Upper lobe of right lung (tissue), 1 donor: ENCODE measurements around the gene DNAH2. TPM values are rescaled to one million over a fixed set of nuclear protein-coding genes. Genes with fewer than 3 reads are reported as not detected.
A peak's percentile ranks its signal among the peaks of the same experiment; 100 is the strongest.

Experiments
- ATAC-seq: fragments of 200-7000 bp; cut with Tn5 transposase; one replicate; pipeline ENCODE4 v1.9.1; 2020; ENCODE audit warnings: mild to moderate bottlenecking, moderate library complexity
- DNase-seq: peaks from one replicate; pipeline ENCODE4 v3.0.0-alpha.2; 2020
- H3K27ac ChIP-seq: fragments of 200-600 bp; one replicate; pipeline ENCODE4 v1.8.0; 2022
- H3K27me3 ChIP-seq: fragments of 200-600 bp; one replicate; pipeline ENCODE4 v1.8.0; 2022; ENCODE audit warnings: mild to moderate bottlenecking
- H3K36me3 ChIP-seq: fragments of 200-600 bp; one replicate; pipeline ENCODE4 v1.8.0; 2022
- H3K4me1 ChIP-seq: fragments of 200-600 bp; one replicate; pipeline ENCODE4 v1.8.0; 2022
- H3K4me3 ChIP-seq: fragments of 200-600 bp; one replicate; pipeline ENCODE4 v1.8.0; 2022; ENCODE audit warnings: mild to moderate bottlenecking
- H3K9me3 ChIP-seq: fragments of 200-600 bp; one replicate; pipeline ENCODE4 v1.8.0; 2022
- intact Hi-C: fragments of 100-400 bp; cut with DNase I; formaldehyde crosslinking; loops from one replicate; pipeline ENCODE4 v1.11.0; 2022
- total RNA-seq: library from RNA; stranded (reverse); fragmentation: NEBNext Ultra II Directional; extraction: Animal tissue kit (Norgen Biotek cat#: 25700); gene quantifications from one replicate; pipeline ENCODE4 v1.2.1, GENCODE V29; 2021
- TF ChIP-seq, protein P1 (sequence below): fragments of 200-600 bp; IDR thresholded peaks from one replicate; pipeline ENCODE4 v1.8.0; 2022; ENCODE audit warnings: antibody characterized with exemption
- donor health status: DM: no; HTN: yes; CAD: no; lungs with severe emphysema.

The DNAH2 gene
- total RNA-seq, 1 donor from 2014 or later, result 0.58 TPM

DNA sequence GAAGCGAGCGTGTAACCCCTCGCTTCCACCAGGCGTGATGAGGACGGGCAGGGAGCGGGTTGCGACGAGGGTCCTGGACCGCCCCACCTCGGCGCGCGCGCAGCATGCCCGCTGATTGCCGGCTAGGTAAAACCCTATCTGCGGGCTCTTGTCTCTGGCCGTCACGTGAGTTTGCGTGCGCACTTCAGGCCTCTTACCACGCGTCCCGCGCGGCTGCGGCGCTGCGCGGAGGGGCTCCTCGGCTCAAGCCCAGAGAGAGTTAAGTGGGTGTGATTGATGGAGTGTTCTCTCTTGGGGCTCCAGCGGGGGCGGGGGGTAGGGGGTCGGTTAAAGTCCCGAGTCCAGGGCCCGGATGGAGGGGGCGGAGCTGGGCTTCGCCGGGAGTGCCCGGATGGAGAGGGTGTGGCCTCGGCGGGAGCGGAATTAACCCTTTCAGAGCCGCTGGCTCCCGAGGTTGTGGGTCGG lies 124.4 kb downstream of the DNAH2 start:
- Histone ChIP-seq H3K4me3 (peak overlapping the region; percentile 90), H3K27me3 (no peaks in the 10 kb centered on the region), H3K27ac (peak overlapping the region; percentile 97), H3K4me1 (peaks cover 51% of the 10 kb centered on the region), H3K36me3 (peaks cover 21% of the 10 kb centered on the region), H3K9me3 (no peaks in the 10 kb centered on the region)
- DNase-seq (peak; percentile 95), ATAC-seq (peak; percentile 69)
- intact Hi-C loops, result no loop called here
- TF ChIP-seq, protein P1, sequence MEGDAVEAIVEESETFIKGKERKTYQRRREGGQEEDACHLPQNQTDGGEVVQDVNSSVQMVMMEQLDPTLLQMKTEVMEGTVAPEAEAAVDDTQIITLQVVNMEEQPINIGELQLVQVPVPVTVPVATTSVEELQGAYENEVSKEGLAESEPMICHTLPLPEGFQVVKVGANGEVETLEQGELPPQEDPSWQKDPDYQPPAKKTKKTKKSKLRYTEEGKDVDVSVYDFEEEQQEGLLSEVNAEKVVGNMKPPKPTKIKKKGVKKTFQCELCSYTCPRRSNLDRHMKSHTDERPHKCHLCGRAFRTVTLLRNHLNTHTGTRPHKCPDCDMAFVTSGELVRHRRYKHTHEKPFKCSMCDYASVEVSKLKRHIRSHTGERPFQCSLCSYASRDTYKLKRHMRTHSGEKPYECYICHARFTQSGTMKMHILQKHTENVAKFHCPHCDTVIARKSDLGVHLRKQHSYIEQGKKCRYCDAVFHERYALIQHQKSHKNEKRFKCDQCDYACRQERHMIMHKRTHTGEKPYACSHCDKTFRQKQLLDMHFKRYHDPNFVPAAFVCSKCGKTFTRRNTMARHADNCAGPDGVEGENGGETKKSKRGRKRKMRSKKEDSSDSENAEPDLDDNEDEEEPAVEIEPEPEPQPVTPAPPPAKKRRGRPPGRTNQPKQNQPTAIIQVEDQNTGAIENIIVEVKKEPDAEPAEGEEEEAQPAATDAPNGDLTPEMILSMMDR, result no peak

DNA sequence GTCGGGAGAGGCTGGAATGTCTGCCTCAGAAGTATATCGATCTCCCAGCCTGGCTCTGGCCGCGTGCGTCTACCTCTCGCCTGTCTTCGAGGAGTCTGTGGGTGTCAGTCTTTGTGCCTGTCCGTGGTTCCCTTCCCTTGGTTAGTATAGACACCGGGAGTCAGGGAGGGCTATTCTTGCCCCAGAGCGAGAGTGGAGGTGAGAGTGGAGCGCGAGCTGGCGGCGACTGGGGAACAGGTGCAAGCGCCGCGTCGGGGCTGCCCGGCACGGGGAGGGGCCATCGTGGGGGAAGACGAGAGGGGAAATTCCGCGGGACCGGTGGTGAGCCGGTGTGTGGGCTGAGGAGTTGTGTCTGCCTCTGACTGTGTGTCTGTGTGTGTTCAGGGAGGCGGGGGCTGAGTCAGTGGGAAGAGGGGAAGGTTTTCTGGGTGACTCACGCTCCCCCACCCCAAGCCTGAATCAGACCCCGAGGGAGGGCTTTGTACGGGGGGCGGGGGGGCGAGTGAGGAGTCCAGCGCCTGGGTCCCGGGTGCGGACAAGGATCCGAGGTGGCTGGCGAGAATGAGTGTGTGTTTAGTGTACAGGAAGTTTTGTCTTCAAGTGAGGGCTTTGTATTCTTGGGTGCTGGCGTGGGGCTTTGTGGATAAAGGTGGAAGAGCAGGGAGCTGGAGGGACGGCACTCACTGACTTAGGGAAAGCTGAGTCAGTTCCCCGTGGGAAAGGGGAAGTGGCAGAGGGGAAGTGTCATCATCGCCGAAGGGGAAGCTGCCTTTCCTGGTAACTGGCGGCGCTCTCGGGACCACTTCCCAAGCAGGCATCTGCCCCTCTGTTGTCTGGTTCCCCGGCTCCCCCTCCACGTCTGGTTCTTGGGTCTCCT lies 125.1 kb downstream of the DNAH2 start:
- peak overlapping the region; percentile 90 for H3K4me3 ChIP-seq
- no peaks in the 10 kb centered on the region for H3K27me3 ChIP-seq
- H3K36me3 ChIP-seq, result peaks cover 27% of the 10 kb centered on the region
- intact Hi-C loops, result no loop called here
- DNase-seq (peak; percentile 92), ATAC-seq (peak; percentile 34)
- no peaks in the 10 kb centered on the region for H3K9me3 ChIP-seq
- TF ChIP-seq, protein P1, result no peak
- H3K4me1 ChIP-seq, result peaks cover 44% of the 10 kb centered on the region
- H3K27ac ChIP-seq, result peak overlapping the region; percentile 97

DNA sequence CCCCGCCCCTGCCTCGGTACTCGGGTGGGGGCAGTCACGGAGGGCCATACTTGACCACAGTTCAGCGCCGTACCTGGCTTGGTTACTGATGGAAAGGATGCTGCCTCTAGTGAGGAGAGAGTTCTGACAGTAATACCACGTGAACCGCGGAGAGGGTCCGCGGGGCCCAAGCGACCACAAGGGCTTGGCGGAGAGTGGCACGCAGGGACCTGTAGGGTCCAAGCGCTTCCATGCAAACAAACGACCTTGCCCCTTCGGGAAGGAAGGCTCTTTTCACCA lies 125.7 kb downstream of the DNAH2 start:
- TF ChIP-seq, protein P1, result no peak
- Histone ChIP-seq H3K27me3 (no peaks in the 10 kb centered on the region), H3K9me3 (no peaks in the 10 kb centered on the region), H3K36me3 (peaks cover 32% of the 10 kb centered on the region), H3K4me3 (peak overlapping the region; percentile 90), H3K27ac (peak overlapping the region; percentile 97), H3K4me1 (peaks cover 41% of the 10 kb centered on the region)
- intact Hi-C loops, result no loop called here
- DNase-seq, result no peak
- no peak for ATAC-seq

DNA sequence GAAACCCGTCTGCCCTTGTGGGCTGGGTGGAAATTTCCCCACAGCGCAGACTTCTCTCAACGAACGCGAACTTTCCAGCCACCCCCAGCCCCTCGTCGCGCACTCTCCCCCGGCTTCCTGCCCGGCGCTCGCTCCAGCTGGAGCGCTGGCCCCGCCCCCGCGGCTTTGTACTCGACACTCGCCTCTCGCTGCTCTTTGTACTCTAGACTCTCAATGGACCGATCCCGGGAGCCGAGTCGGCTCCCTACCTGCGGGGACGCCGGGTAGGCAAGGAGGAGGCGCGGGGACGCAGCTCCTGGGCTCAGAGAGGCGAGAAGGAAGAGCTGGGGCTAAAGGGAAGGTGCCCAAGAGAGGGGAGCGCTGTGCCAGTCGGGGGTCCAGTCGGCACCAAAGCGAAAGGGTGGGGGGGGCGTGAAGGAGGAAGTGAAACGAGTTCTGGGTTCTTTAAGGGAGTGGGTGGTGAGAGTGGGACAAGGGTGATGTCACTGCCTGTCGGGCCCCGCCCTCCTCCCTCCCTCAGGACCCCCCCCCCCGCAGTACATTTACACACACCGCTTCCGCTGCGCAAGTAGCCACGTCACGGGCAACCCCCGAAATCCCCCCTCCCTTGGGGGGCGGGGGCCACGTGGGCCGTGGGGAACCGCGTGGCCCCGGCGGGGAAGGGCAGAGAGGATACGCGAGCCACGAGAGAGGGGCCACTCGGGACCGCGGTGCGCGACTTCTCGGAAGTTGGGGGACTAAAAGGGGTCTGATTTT lies 126.2 kb downstream of the DNAH2 start:
- peak overlapping the region; percentile 97 for H3K27ac ChIP-seq
- no peaks in the 10 kb centered on the region for H3K27me3 ChIP-seq
- peak overlapping the region; percentile 90 for H3K4me3 ChIP-seq
- H3K4me1 ChIP-seq, result peaks cover 37% of the 10 kb centered on the region
- DNase-seq (peak; percentile 96), ATAC-seq (peak; percentile 62)
- intact Hi-C loops, result no loop called here
- no peaks in the 10 kb centered on the region for H3K9me3 ChIP-seq
- peaks cover 37% of the 10 kb centered on the region for H3K36me3 ChIP-seq
- TF ChIP-seq, protein P1, result no peak

DNA sequence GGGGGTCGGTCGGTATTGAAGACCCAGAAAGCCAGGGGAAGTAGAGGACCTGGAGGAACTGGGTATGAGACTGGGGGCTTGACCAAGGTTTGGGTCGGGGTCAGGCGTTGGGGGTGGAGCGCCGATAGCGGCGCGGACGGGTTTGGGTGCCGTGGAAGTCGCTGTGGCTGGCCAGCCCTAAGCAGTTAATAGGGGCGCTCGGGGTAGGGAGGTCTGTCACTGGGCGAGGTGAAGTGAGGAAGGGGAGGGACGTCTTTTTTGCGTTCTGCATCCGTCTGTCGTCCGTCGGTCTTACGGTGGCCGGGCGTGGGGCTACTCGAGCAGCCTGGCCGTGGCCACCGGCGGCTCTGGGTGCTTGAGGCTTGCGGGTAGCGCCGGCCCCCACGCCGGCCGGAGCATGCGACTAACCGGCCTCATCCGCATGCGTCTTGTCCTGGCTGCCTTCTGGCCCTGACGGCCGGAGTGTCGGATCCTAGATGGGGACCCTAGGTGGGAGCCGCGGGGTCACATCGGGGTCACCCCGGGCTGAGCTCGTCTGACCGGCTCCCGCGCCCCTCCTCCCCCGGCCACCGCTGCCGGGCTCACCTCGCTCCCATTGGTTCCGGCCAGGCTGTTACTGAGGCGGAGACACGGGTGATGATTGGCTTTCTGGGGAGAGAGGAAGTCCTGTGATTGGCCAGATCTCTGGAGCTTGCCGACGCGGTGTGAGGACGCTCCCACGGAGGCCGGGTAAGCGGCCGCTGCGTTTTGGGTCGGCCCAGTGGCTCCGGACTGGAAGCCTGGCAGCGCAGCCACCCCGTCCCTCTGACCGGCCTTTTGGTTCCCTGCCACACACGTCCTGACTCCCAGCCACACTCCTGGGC lies 127.0 kb downstream of the DNAH2 start:
- DNase-seq (peak; percentile 94), ATAC-seq (peak; percentile 77)
- H3K27me3 ChIP-seq, result no peaks in the 10 kb centered on the region
- H3K9me3 ChIP-seq, result no peaks in the 10 kb centered on the region
- peaks cover 45% of the 10 kb centered on the region for H3K36me3 ChIP-seq
- peak overlapping the region; percentile 97 for H3K27ac ChIP-seq
- H3K4me3 ChIP-seq, result peak overlapping the region; percentile 90
- H3K4me1 ChIP-seq, result peaks cover 29% of the 10 kb centered on the region
- TF ChIP-seq, protein P1, result no peak
- intact Hi-C loops, result no loop called here
